DND-41 (cell line): ENCODE data around the gene CRTAP.

Experiments used
- ATAC-seq: fragments of 200-7000 bp; cut with Tn5 transposase; 3 replicates; pipeline ENCODE4 v1.9.1; 2021; ENCODE audit warnings: low read depth; ENCODE audit not compliant: insufficient read depth
- DNase-seq: peaks from one replicate; pipeline ENCODE4 v3.0.0-alpha.2; 2020
- H2AFZ ChIP-seq: 2 replicates; pipeline ENCODE4 v1.6.0; 2012; ENCODE audit warnings: low read depth, low read length
- H3K27ac ChIP-seq: 2 replicates; pipeline ENCODE4 v1.5.1; 2012; ENCODE audit warnings: low read length, inconsistent platforms
- H3K27me3 ChIP-seq: fragments of 200-600 bp; sonication (generic); 2 replicates; pipeline ENCODE4 v1.6.0; 2012; ENCODE audit warnings: low read length, mild to moderate bottlenecking, inconsistent platforms; ENCODE audit not compliant: insufficient read depth, poor library complexity
- H3K36me3 ChIP-seq: 2 replicates; pipeline ENCODE4 v1.5.1; 2012; ENCODE audit warnings: low read length, inconsistent platforms; ENCODE audit not compliant: insufficient read depth
- H3K4me1 ChIP-seq: 2 replicates; pipeline ENCODE4 v1.5.1; 2012; ENCODE audit warnings: mild to moderate bottlenecking, low read length; ENCODE audit not compliant: insufficient read depth
- H3K4me2 ChIP-seq: 2 replicates; pipeline ENCODE4 v1.6.0; 2012; ENCODE audit warnings: mild to moderate bottlenecking, moderate library complexity, low read length, inconsistent platforms; ENCODE audit not compliant: insufficient read depth
- H3K4me3 ChIP-seq, 2 experiments: fragments of 200-600 bp in 1 of 2; shearing (Covaris generic) in 1 of 2; 2 replicates each; pipeline ENCODE4 v1.5.1; 2012 to 2016; ENCODE audit warnings: inconsistent platforms in 2 of 2, low read length in 2 of 2, mild to moderate bottlenecking in 2 of 2, low read depth in 1 of 2, moderate library complexity in 1 of 2
- H3K79me2 ChIP-seq: 2 replicates; pipeline ENCODE4 v1.6.0; 2012; ENCODE audit warnings: low read length, inconsistent platforms; ENCODE audit not compliant: insufficient read depth
- H3K9ac ChIP-seq: 2 replicates; pipeline ENCODE4 v1.6.0; 2012; ENCODE audit warnings: low read depth, mild to moderate bottlenecking, inconsistent platforms, low read length, moderate library complexity
- H3K9me3 ChIP-seq: 2 replicates; pipeline ENCODE4 v1.5.1; 2012; ENCODE audit warnings: low read length, moderate library complexity, mild to moderate bottlenecking, inconsistent platforms; ENCODE audit not compliant: insufficient read depth, severe bottlenecking
- H4K20me1 ChIP-seq: 2 replicates; pipeline ENCODE4 v1.6.0; 2012; ENCODE audit warnings: low read length; ENCODE audit not compliant: insufficient read depth
- CTCF ChIP-seq: IDR thresholded peaks from 2 replicates; pipeline ENCODE4 v1.5.1; 2012; ENCODE audit warnings: borderline replicate concordance, low read length, moderate library complexity, mild to moderate bottlenecking; ENCODE audit not compliant: poor library complexity, severe bottlenecking; ENCODE audit errors: extremely low read depth
- EZH2 ChIP-seq: IDR thresholded peaks from 3 replicates; pipeline ENCODE4 v1.6.1; 2012; ENCODE audit warnings: borderline replicate concordance, low read depth, mild to moderate bottlenecking, moderate library complexity, low read length, inconsistent platforms; ENCODE audit not compliant: severe bottlenecking

CRTAP gene

GRCh38 chr3:33099701-33100100, 14.1 kb upstream of the CRTAP start:
- no peak for TF ChIP-seq EZH2
- TF ChIP-seq CTCF, result no peak
- ATAC-seq, result no peak
- H2AFZ ChIP-seq, result no peak overlapping the region

GRCh38 chr3:33100229-33100628, 13.6 kb upstream of the CRTAP start:
- no peaks in the 10 kb centered on the region for H3K27me3 ChIP-seq
- H3K9me3 ChIP-seq, result no peaks in the 10 kb centered on the region
- peaks cover 8% of the 10 kb centered on the region for H4K20me1 ChIP-seq
- ATAC-seq (no peak), DNase-seq (no peak)
- no peak overlapping the region for H3K4me3 ChIP-seq
- H3K4me1 ChIP-seq, result peaks cover 18% of the 10 kb centered on the region
- H3K4me2 ChIP-seq, result no peak overlapping the region
- no peak overlapping the region for H3K9ac ChIP-seq
- no peaks in the 10 kb centered on the region for H3K36me3 ChIP-seq
- H3K27ac ChIP-seq, result no peak overlapping the region
- TF ChIP-seq CTCF (no peak), EZH2 (no peak)
- H2AFZ ChIP-seq, result no peak overlapping the region
- peaks cover 17% of the 10 kb centered on the region for H3K79me2 ChIP-seq

More at GRCh38 chr3:33099701-33100100, 14.1 kb upstream of the CRTAP start:
- no peaks in the 10 kb centered on the region for H3K9me3 ChIP-seq
- peaks cover 20% of the 10 kb centered on the region for H3K79me2 ChIP-seq
- peaks cover 19% of the 10 kb centered on the region for H3K4me1 ChIP-seq
- H4K20me1 ChIP-seq, result peaks cover 8% of the 10 kb centered on the region
- no peak overlapping the region for H3K4me2 ChIP-seq
- no peaks in the 10 kb centered on the region for H3K27me3 ChIP-seq
- no peak overlapping the region for H3K4me3 ChIP-seq
- H3K27ac ChIP-seq, result no peak overlapping the region
- H3K9ac ChIP-seq, result no peak overlapping the region
- no peak for DNase-seq
- H3K36me3 ChIP-seq, result no peaks in the 10 kb centered on the region

- no peak overlapping the region for H3K4me3 ChIP-seq
- no peaks in the 10 kb centered on the region for H3K9me3 ChIP-seq
- H3K79me2 ChIP-seq, result no peaks in the 10 kb centered on the region
- H3K4me2 ChIP-seq, result no peak overlapping the region
- H3K27me3 ChIP-seq, result no peaks in the 10 kb centered on the region
- H3K27ac ChIP-seq, result no peak overlapping the region
- no peaks in the 10 kb centered on the region for H4K20me1 ChIP-seq
- DNase-seq (no peak), ATAC-seq (no peak)
- H2AFZ ChIP-seq, result no peak overlapping the region
- H3K4me1 ChIP-seq, result peaks cover 1% of the 10 kb centered on the region; the same call in 1 of the 2 replicates
- H3K9ac ChIP-seq, result no peak overlapping the region
- TF ChIP-seq EZH2 (no peak), CTCF (no peak)
- H3K36me3 ChIP-seq, result no peaks in the 10 kb centered on the region
These were observed 10.8 kb upstream of the CRTAP start for GRCh38 chr3:33103034-33103433.

GRCh38 chr3:33103480-33103879, 10.3 kb upstream of the CRTAP start:
- DNase-seq (no peak), ATAC-seq (no peak)
- no peak overlapping the region for H3K9ac ChIP-seq
- TF ChIP-seq CTCF (no peak), EZH2 (no peak)
- no peaks in the 10 kb centered on the region for H3K36me3 ChIP-seq
- H2AFZ ChIP-seq, result no peak overlapping the region
- no peak overlapping the region for H3K27ac ChIP-seq
- no peak overlapping the region for H3K4me2 ChIP-seq
- H3K4me3 ChIP-seq, result no peak overlapping the region
- no peaks in the 10 kb centered on the region for H3K4me1 ChIP-seq
- no peaks in the 10 kb centered on the region for H3K79me2 ChIP-seq
- no peaks in the 10 kb centered on the region for H3K27me3 ChIP-seq
- H4K20me1 ChIP-seq, result no peaks in the 10 kb centered on the region
- no peaks in the 10 kb centered on the region for H3K9me3 ChIP-seq
